B cell (primary cell): ENCODE measurements around the gene RBMS3. TPM values are rescaled to one million over a fixed set of nuclear protein-coding genes. Genes with fewer than 3 reads are reported as not detected.

Experiments
- ATAC-seq: fragments of 200-7000 bp; cut with Tn5 transposase; one replicate; pipeline ENCODE4 v1.10.0; 2021; ENCODE audit warnings: low read depth, mild to moderate bottlenecking, moderate number of reproducible peaks, moderate library complexity
- CTCF ChIA-PET: fragments of 350-600 bp; sonication (Branson Sonifier 250); formaldehyde crosslinking; loops from one replicate; lab custom pipeline; 2021; ENCODE audit warnings: antibody characterized with exemption, inconsistent platforms; lab: Charles Lee
- POLR2A ChIA-PET: fragments of 350-600 bp; sonication (Branson Sonifier 250); formaldehyde crosslinking; loops from one replicate; lab custom pipeline; 2021; ENCODE audit warnings: antibody characterized with exemption; lab: Charles Lee
- DNase-seq: peaks from one replicate; pipeline ENCODE4 v3.0.0; 2013
- H2AFZ ChIP-seq: 2 replicates; pipeline ENCODE4 v1.6.1; 2012; ENCODE audit warnings: mild to moderate bottlenecking, low read depth, low read length; ENCODE audit not compliant: insufficient read depth, poor library complexity, severe bottlenecking
- H3K27ac ChIP-seq, 2 donors: 1 replicate in 1 of 2; 2 replicates in 1 of 2; pipeline ENCODE4 v1.5.1; 2012 to 2013; ENCODE audit warnings: low read length in 2 of 2, mild to moderate bottlenecking in 2 of 2, moderate library complexity in 1 of 2
- H3K27me3 ChIP-seq, 4 experiments: fragments of 200-600 bp in 1 of 4; sonication (generic) in 1 of 4; replicated peaks in 1 of 4; 1 replicate in 2 of 4; 2 replicates in 2 of 4; pipeline versions ENCODE4 v1.6.1 to v1.7.0; 2013 to 2016; ENCODE audit warnings: low read length in 3 of 4, mild to moderate bottlenecking in 2 of 4, mixed read lengths in 1 of 4, moderate library complexity in 1 of 4; ENCODE audit not compliant: insufficient read depth in 4 of 4, control insufficient read depth in 3 of 4; ENCODE audit errors: control extremely low read depth in 1 of 4
- H3K36me3 ChIP-seq, 2 experiments: replicated peaks in 1 of 2; 1 replicate in 1 of 2; 2 replicates in 1 of 2; pipeline versions ENCODE4 v1.6.1 to v1.7.1; 2013; ENCODE audit warnings: low read length in 1 of 2; ENCODE audit not compliant: insufficient read depth in 2 of 2, control insufficient read depth in 1 of 2; ENCODE audit errors: control extremely low read depth in 1 of 2, extremely low read depth in 1 of 2
- H3K4me1 ChIP-seq, 2 donors: fragments of 200-600 bp in 1 of 2; sonication (generic) in 1 of 2; 1 replicate in 1 of 2; 2 replicates in 1 of 2; pipeline versions ENCODE4 v1.5.1 to v1.6.1; 2013 to 2017; ENCODE audit warnings: low read length in 2 of 2; ENCODE audit not compliant: control insufficient read depth in 2 of 2, insufficient read depth in 2 of 2
- H3K4me2 ChIP-seq: replicated peaks from 2 replicates; pipeline ENCODE3; 2012; ENCODE audit warnings: mild to moderate bottlenecking, low read depth, low read length; ENCODE audit not compliant: poor library complexity, severe bottlenecking
- H3K4me3 ChIP-seq, 5 experiments: fragments of 200-600 bp in 1 of 5; sonication (generic) in 1 of 5; 1 replicate in 3 of 5; 2 replicates in 2 of 5; pipeline versions ENCODE4 v1.5.1 to v1.7.0; 2011 to 2016; ENCODE audit warnings: low read length in 4 of 5, mild to moderate bottlenecking in 4 of 5, low read depth in 2 of 5, control low read depth in 1 of 5, moderate library complexity in 1 of 5; ENCODE audit not compliant: insufficient read depth in 1 of 5; ENCODE audit errors: control extremely low read depth in 1 of 5, extremely low read depth in 1 of 5
- H3K79me2 ChIP-seq: fragments of 200-600 bp; sonication (generic); one replicate; pipeline ENCODE4 v1.6.0; 2016; ENCODE audit warnings: low read length; ENCODE audit not compliant: control insufficient read depth, insufficient read depth
- H3K9ac ChIP-seq: fragments of 200-600 bp; sonication (generic); 2 replicates; pipeline ENCODE4 v1.6.1; 2017; ENCODE audit warnings: mild to moderate bottlenecking, low read length, moderate library complexity
- H3K9me3 ChIP-seq, 3 donors: one replicate each; pipeline versions ENCODE4 v1.6.1 to v1.7.1; 2013; ENCODE audit warnings: low read length in 2 of 3; ENCODE audit not compliant: control insufficient read depth in 2 of 3, insufficient read depth in 1 of 3; ENCODE audit errors: control extremely low read depth in 1 of 3
- H4K20me1 ChIP-seq: 2 replicates; pipeline ENCODE4 v1.6.0; 2012; ENCODE audit warnings: mild to moderate bottlenecking, low read length; ENCODE audit not compliant: insufficient read depth, control insufficient read depth, poor library complexity, severe bottlenecking
- H3K27ac Mint-ChIP-seq: one replicate; pipeline ENCODE4 v1.8.0; 2021; ENCODE audit warnings: mixed read lengths
- H3K27me3 Mint-ChIP-seq: one replicate; pipeline ENCODE4 v1.8.0; 2021; ENCODE audit warnings: mixed read lengths
- H3K4me1 Mint-ChIP-seq: one replicate; pipeline ENCODE4 v1.8.0; 2021; ENCODE audit warnings: mixed read lengths
- H3K4me3 Mint-ChIP-seq: one replicate; pipeline ENCODE4 v1.8.0; 2021; ENCODE audit warnings: mixed read lengths
- H3K9me3 Mint-ChIP-seq: one replicate; pipeline ENCODE4 v1.8.0; 2022; ENCODE audit warnings: mixed read lengths; ENCODE audit not compliant: insufficient read depth
- CTCF ChIP-seq: fragments of 200-600 bp; IDR thresholded peaks from one replicate; pipeline ENCODE4 v1.8.0; 2022; ENCODE audit warnings: antibody characterized with exemption, mild to moderate bottlenecking
- EZH2 ChIP-seq: IDR thresholded peaks from 2 replicates; pipeline ENCODE4 v1.6.1; 2012; ENCODE audit warnings: borderline replicate concordance, low read depth, mild to moderate bottlenecking, moderate library complexity, low read length; ENCODE audit not compliant: insufficient read depth, poor library complexity, severe bottlenecking
- WGBS: methylation state at CpG from one replicate; pipeline ENCODE4 v1.1.5; 2013; ENCODE audit warnings: missing lambda C conversion rate; ENCODE audit not compliant: insufficient coverage; 5-methylcytosine and 5-hydroxymethylcytosine counted together
- intact Hi-C: fragments of 100-400 bp; cut with micrococcal nuclease; formaldehyde crosslinking; loops from one replicate; pipeline ENCODE4 v1.10.0; 2022
- polyA plus RNA-seq: library from polyadenylated mRNA; depleted of rRNA; stranded (reverse); fragments of >200 nt; gene quantifications from 2 replicates; pipeline ENCODE4 v1.2.3, GENCODE V29; 2012
- total RNA-seq, 2 donors: library from RNA; stranded (reverse); fragments of 120-200 nt in 1 of 2; gene quantifications; 1 replicate in 1 of 2; 2 replicates in 1 of 2; pipeline versions ENCODE4 v1.2.3 to v1.2.4, GENCODE V29; 2013 to 2022

Gene RBMS3
- total and polyA plus RNA-seq, 2 donors (not counting 1 experiment from before 2014, with no cell fraction given), result not detected

GRCh38 chr3:29410660-29411405, 130.0 kb downstream of the RBMS3 start:
- no peaks in the 10 kb centered on the region for H4K20me1 ChIP-seq
- no peaks in the 10 kb centered on the region for H3K79me2 ChIP-seq
- H3K9me3 ChIP-seq, result no peaks in the 10 kb centered on the region
- H2AFZ ChIP-seq, result no peak overlapping the region
- TF ChIP-seq EZH2 (no peak), CTCF (no peak)
- H3K9ac ChIP-seq, result no peak overlapping the region
- no peak overlapping the region for H3K27ac Mint-ChIP-seq
- H3K9me3 Mint-ChIP-seq, result no peaks in the 10 kb centered on the region
- H3K4me1 ChIP-seq, result peaks cover 5 to 14% of the 10 kb centered on the region in 2 donors
- no peak for DNase-seq
- H3K4me3 ChIP-seq, result no peak overlapping the region
- H3K27me3 Mint-ChIP-seq, result no peaks in the 10 kb centered on the region
- H3K27ac ChIP-seq, result no peak overlapping the region
- H3K4me1 Mint-ChIP-seq, result peaks cover 10% of the 10 kb centered on the region
- intact Hi-C loops, result no loop called here
- no peak overlapping the region for H3K4me2 ChIP-seq
- CTCF ChIA-PET, result no interaction called here
- no peak overlapping the region for H3K4me3 Mint-ChIP-seq
- POLR2A ChIA-PET, result no interaction called here
- no peaks in the 10 kb centered on the region for H3K27me3 ChIP-seq
- H3K36me3 ChIP-seq, result no peaks in the 10 kb centered on the region
- no peak for ATAC-seq
- 100% methylated on average over 1 of the region's 3 CpGs for WGBS

GRCh38 chr3:29412110-29412509, 131.2 kb downstream of the RBMS3 start:
- WGBS, result no CpG with 5 or more reads among the region's 1 CpG
- DNase-seq, result peak; percentile 33
- H4K20me1 ChIP-seq, result no peaks in the 10 kb centered on the region
- H3K79me2 ChIP-seq, result no peaks in the 10 kb centered on the region
- ChIA-PET CTCF (no interaction called here), POLR2A (no interaction called here)
- no peak overlapping the region for H3K27ac Mint-ChIP-seq
- H3K4me2 ChIP-seq, result no peak overlapping the region
- no peak overlapping the region for H3K4me3 ChIP-seq
- no peak overlapping the region for H3K4me3 Mint-ChIP-seq
- no peaks in the 10 kb centered on the region for H3K9me3 ChIP-seq
- ATAC-seq, result no peak
- intact Hi-C loops, result no loop called here
- no peaks in the 10 kb centered on the region for H3K27me3 ChIP-seq
- no peaks in the 10 kb centered on the region for H3K9me3 Mint-ChIP-seq
- no peak overlapping the region for H2AFZ ChIP-seq
- H3K4me1 ChIP-seq, result peaks cover 5 to 14% of the 10 kb centered on the region in 2 donors
- H3K36me3 ChIP-seq, result no peaks in the 10 kb centered on the region
- H3K27ac ChIP-seq, result no peak overlapping the region
- peaks cover 10% of the 10 kb centered on the region for H3K4me1 Mint-ChIP-seq
- no peak overlapping the region for H3K9ac ChIP-seq
- TF ChIP-seq CTCF, result no peak
- TF ChIP-seq EZH2, result no peak
- no peaks in the 10 kb centered on the region for H3K27me3 Mint-ChIP-seq
